Measurements from ENCODE around the gene SPESP1.

DNA sequence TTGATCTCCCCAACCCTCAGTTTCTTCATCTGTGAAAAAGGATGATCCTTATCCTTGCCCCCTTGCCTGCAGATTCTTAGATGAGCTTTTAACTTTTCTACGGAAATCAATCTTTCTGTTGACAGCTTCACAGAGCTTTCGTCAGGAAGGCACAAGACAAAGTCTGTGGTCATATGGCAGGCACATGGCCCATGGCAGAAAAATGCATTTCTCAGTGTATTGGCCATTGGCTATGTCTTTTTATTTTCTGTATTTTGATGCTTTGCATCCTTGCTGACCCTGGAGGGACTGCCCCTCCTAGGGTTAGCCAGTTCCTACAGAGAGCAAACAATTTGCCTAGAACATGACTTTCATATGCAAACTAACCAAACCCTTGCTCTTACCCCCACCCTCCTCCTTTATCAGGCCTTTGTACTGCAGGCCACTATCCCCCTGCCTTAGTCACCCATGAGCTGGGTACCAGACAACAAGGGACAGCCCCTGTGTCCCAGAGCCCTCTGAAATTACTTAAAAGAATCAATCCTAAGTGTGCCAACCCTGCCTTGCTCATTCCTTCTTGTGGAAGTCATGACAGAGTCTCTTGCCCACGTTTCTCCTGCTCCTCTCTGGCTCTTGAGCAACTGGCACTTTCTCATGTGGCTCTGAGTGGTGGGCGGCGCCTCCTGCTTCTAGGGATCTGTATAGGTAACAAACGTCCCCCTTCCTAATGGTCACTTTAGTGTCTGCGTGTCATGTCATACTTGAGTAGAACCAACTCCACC lies 60.1 kb downstream of the SPESP1 start:
- TF ChIP-seq YY1 (IDR thresholded peaks at IDR 0.05; ENCODE audit: insufficient read depth, insufficient read length), result no peak
- TF ChIP-seq ZNF274 (IDR thresholded peaks at IDR 0.05; ENCODE audit: low read depth, low read length), result no peak
